MCF 10A (cell line): ENCODE measurements around the gene TGFB3. TPM values are rescaled to one million over a fixed set of nuclear protein-coding genes. Genes with fewer than 3 reads are reported as not detected.

Experiments
- BruUV-seq: library from RNA; stranded (reverse); fragments of 400-500 nt; replicated peaks from 2 replicates; lab custom pipeline; 2021; lab: Mats Ljungman, UMichigan
- CTCF ChIA-PET: fragments of 300-600 bp; sonication (Branson Sonifier 250); formaldehyde crosslinking; extraction: SDS; loops from one replicate; lab custom pipeline; 2021; ENCODE audit warnings: antibody characterized with exemption, inconsistent platforms; lab: Yijun Ruan, JAX
- POLR2A ChIA-PET: fragments of 300-600, 350-650 bp; sonication (Branson Sonifier 250); formaldehyde crosslinking; extraction: SDS; loops from one replicate; lab custom pipeline; 2020; ENCODE audit warnings: antibody characterized with exemption, inconsistent platforms; lab: Yijun Ruan, JAX
- DNase-seq: peaks from one replicate; pipeline ENCODE4 v3.0.0-alpha.2; 2018; ENCODE audit not compliant: unreplicated experiment
- H3K27ac Mint-ChIP-seq: one replicate; pipeline ENCODE4 v1.8.0; 2022; ENCODE audit warnings: mild to moderate bottlenecking, low read depth, mixed read lengths; ENCODE audit not compliant: unreplicated experiment
- H3K27me3 Mint-ChIP-seq: one replicate; pipeline ENCODE4 v1.8.0; 2022; ENCODE audit warnings: mixed read lengths; ENCODE audit not compliant: insufficient read depth, unreplicated experiment
- H3K36me3 Mint-ChIP-seq: one replicate; pipeline ENCODE4 v1.8.0; 2022; ENCODE audit warnings: mild to moderate bottlenecking, moderate library complexity, mixed read lengths; ENCODE audit not compliant: insufficient read depth, unreplicated experiment
- H3K4me1 Mint-ChIP-seq: one replicate; pipeline ENCODE4 v1.8.0; 2022; ENCODE audit warnings: mixed read lengths; ENCODE audit not compliant: insufficient read depth, unreplicated experiment
- H3K4me3 Mint-ChIP-seq: one replicate; pipeline ENCODE4 v1.8.0; 2022; ENCODE audit warnings: mild to moderate bottlenecking, moderate library complexity, mixed read lengths; ENCODE audit not compliant: unreplicated experiment
- H3K9me3 Mint-ChIP-seq: one replicate; pipeline ENCODE4 v1.8.0; 2022; ENCODE audit warnings: mixed read lengths; ENCODE audit not compliant: unreplicated experiment
- CTCF ChIP-seq: fragments of 200-600 bp; IDR thresholded peaks from one replicate; pipeline ENCODE4 v1.8.0; 2022; ENCODE audit warnings: antibody characterized with exemption, mild to moderate bottlenecking; ENCODE audit not compliant: unreplicated experiment
- intact Hi-C: fragments of 100-400 bp; cut with micrococcal nuclease; formaldehyde crosslinking; loops from 2 replicates; pipeline ENCODE4 v1.14.1; 2022
- total RNA-seq: library from RNA; stranded (reverse); gene quantifications from 2 replicates; pipeline ENCODE4 v1.2.3, GENCODE V29; 2022

The TGFB3 gene
- total RNA-seq, 1 experiment from 2014 or later: 1.5 TPM

DNA sequence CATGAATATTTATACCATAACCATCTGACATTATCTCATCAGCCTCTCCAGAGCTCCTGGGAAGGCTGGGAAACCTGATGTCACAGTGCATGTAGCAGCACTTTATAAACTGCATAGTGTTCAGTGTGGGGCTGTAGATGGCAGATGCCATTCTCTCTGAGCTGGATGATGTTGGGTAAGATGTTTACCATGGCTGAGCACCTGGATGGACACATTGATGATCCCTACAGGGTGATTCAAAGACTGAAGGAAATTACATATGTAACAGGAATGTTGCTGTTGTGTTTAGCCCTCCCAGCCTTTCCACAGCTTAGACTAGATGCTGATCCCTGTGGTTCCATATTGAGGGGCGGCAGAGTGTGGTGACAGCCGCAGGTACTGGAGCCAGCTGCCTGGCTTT is 41.2 kb upstream of the TGFB3 start:
- H3K27ac Mint-ChIP-seq: no peak overlapping the region
- intact Hi-C loops: no loop called here
- DNase-seq: no peak
- peaks cover 37% of the 10 kb centered on the region for H3K36me3 Mint-ChIP-seq
- H3K4me3 Mint-ChIP-seq: no peak overlapping the region
- TF ChIP-seq CTCF: no peak
- POLR2A ChIA-PET: interaction anchor here (0.6 kb wide), 1 partner anchor 19 kb away, joined by 4 read pairs; no protein-coding TSS in a partner anchor
- H3K9me3 Mint-ChIP-seq: peaks cover 19% of the 10 kb centered on the region
- H3K4me1 Mint-ChIP-seq: no peaks in the 10 kb centered on the region
- BruUV-seq: no TSS peak
- CTCF ChIA-PET: no interaction called here
- H3K27me3 Mint-ChIP-seq: no peaks in the 10 kb centered on the region

GRCh38 chr14:76019676-76020075 is 37.9 kb upstream of the TGFB3 start:
- ChIA-PET POLR2A (interaction anchor here (0.7 kb wide), 2 partner anchors 15 to 56 kb away, joined by 3 read pairs; no protein-coding TSS in a partner anchor), CTCF (interaction anchor here (0.7 to 1.7 kb wide), 2 partner anchors 368 to 628 kb away, joined by 3 to 7 read pairs; no protein-coding TSS in a partner anchor)
- no peak overlapping the region for H3K4me3 Mint-ChIP-seq
- H3K27ac Mint-ChIP-seq: no peak overlapping the region
- H3K9me3 Mint-ChIP-seq: peaks cover 19% of the 10 kb centered on the region
- peaks cover 43% of the 10 kb centered on the region for H3K36me3 Mint-ChIP-seq
- no peak for TF ChIP-seq CTCF
- no peaks in the 10 kb centered on the region for H3K27me3 Mint-ChIP-seq
- BruUV-seq: no TSS peak
- intact Hi-C loops: no loop called here
- DNase-seq: no peak
- H3K4me1 Mint-ChIP-seq: no peaks in the 10 kb centered on the region

GRCh38 chr14:76015668-76016067 is 33.9 kb upstream of the TGFB3 start:
- Mint-ChIP-seq H3K27me3 (no peaks in the 10 kb centered on the region), H3K9me3 (peaks cover 19% of the 10 kb centered on the region), H3K36me3 (peaks cover 53% of the 10 kb centered on the region), H3K4me3 (no peak overlapping the region), H3K4me1 (no peaks in the 10 kb centered on the region), H3K27ac (no peak overlapping the region)
- BruUV-seq: no TSS peak
- DNase-seq: no peak
- ChIA-PET POLR2A (interaction anchor here (1.1 kb wide), 1 partner anchor 30 kb away, joined by 3 read pairs; the partner anchor contains the start of gene IFT43), CTCF (interaction anchor here (0.6 kb wide), 1 partner anchor 15 kb away, joined by 5 read pairs; no protein-coding TSS in a partner anchor)
- no peak for TF ChIP-seq CTCF
- intact Hi-C loops: no loop called here

DNA sequence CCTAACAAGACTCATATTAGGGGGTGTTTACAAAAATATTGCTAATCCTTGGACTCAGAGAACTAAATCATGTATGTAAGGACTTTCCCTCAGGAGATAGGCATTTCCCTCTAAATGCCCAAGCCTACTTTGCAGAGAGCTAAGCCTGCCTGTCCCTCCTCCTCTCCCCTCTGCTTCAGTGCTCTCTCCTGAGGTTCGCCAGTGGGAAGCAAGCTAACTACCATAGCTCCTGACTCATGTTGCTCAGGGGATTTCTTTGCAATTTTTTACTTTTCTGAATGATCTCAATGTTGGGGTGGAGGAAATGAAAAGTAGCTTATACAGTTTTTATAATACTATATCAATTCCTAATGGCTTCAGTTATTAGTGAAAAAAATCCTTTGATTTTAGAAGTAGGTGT is 33.4 kb upstream of the TGFB3 start:
- intact Hi-C loops: no loop called here
- Mint-ChIP-seq H3K9me3 (peaks cover 16% of the 10 kb centered on the region), H3K27me3 (no peaks in the 10 kb centered on the region), H3K4me3 (no peak overlapping the region), H3K4me1 (no peaks in the 10 kb centered on the region), H3K36me3 (peaks cover 53% of the 10 kb centered on the region), H3K27ac (no peak overlapping the region)
- DNase-seq: no peak
- BruUV-seq: no TSS peak
- CTCF ChIA-PET: interaction anchor here (0.6 kb wide), 1 partner anchor 15 kb away, joined by 5 read pairs; no protein-coding TSS in a partner anchor
- POLR2A ChIA-PET: interaction anchor here (1.1 kb wide), 1 partner anchor 30 kb away, joined by 3 read pairs; the partner anchor contains the start of gene IFT43
- no peak for TF ChIP-seq CTCF
